ENCODE data around the gene SIX1.

- TF ChIP-seq MAX (CRISPR knock-in tag; IDR thresholded peaks at IDR 0.05) (no peak), CTCF (IDR thresholded peaks at IDR 0.05) (no peak), CREB1 (CRISPR knock-in tag; IDR thresholded peaks at IDR 0.05) (no peak), NFATC4 (CRISPR knock-in tag; IDR thresholded peaks at IDR 0.05) (no peak)
Observed at GRCh38 chr14:60653701-60654161, 4.5 kb upstream of the SIX1 start.

Measured in WTC11 (cell line).